Neural cell (in vitro differentiated cells): ENCODE measurements around the gene ETV3. TPM values are rescaled to one million over a fixed set of nuclear protein-coding genes. Genes with fewer than 3 reads are reported as not detected.

ENCODE experiments used
- H2AFZ ChIP-seq: fragments of 200-600, 300-800 bp; sonication (generic), shearing (Covaris generic); 2 replicates; pipeline ENCODE4 v1.6.0; 2014; ENCODE audit warnings: low read depth, mild to moderate bottlenecking, antibody characterized with exemption, low read length, moderate library complexity
- H3F3A ChIP-seq: fragments of 200-600 bp; shearing (Covaris generic); 2 replicates; pipeline ENCODE4 v1.6.1; 2016; ENCODE audit warnings: mild to moderate bottlenecking, moderate library complexity, mixed read lengths, antibody characterized with exemption, low read length; ENCODE audit not compliant: insufficient read depth, poor library complexity, severe bottlenecking
- H3K27ac ChIP-seq: fragments of 200-600, 300-800 bp; sonication (generic), shearing (Covaris generic); 2 replicates; pipeline ENCODE4 v1.5.1; 2014; ENCODE audit warnings: mild to moderate bottlenecking, low read length, moderate library complexity
- H3K27me3 ChIP-seq: fragments of 300-800, 200-600 bp; sonication (generic), shearing (Covaris generic); 2 replicates; pipeline ENCODE4 v1.6.0; 2014; ENCODE audit warnings: mild to moderate bottlenecking, low read depth, low read length, moderate library complexity; ENCODE audit not compliant: insufficient read depth
- H3K36me3 ChIP-seq: fragments of 300-800, 200-600 bp; sonication (generic), shearing (Covaris generic); 2 replicates; pipeline ENCODE4 v1.5.1; 2014; ENCODE audit warnings: mild to moderate bottlenecking, antibody characterized with exemption, low read length, moderate library complexity; ENCODE audit not compliant: insufficient read depth
- H3K4me2 ChIP-seq: fragments of 300-800, 200-600 bp; sonication (generic), shearing (Covaris generic); 2 replicates; pipeline ENCODE4 v1.6.0; 2014; ENCODE audit warnings: mild to moderate bottlenecking, low read length
- H3K4me3 ChIP-seq: fragments of 300-800, 200-600 bp; sonication (generic), shearing (Covaris generic); 2 replicates; pipeline ENCODE4 v1.5.1; 2014; ENCODE audit warnings: mild to moderate bottlenecking, low read length, moderate library complexity
- H3K79me2 ChIP-seq: fragments of 200-600 bp; shearing (Covaris generic); replicated peaks from 2 replicates; pipeline ENCODE4 v1.6.0; 2014; ENCODE audit warnings: mild to moderate bottlenecking, low read length, moderate library complexity; ENCODE audit not compliant: insufficient read depth
- H3K9ac ChIP-seq: fragments of 300-800, 200-600 bp; sonication (generic), shearing (Covaris generic); 2 replicates; pipeline ENCODE4 v1.6.1; 2016; ENCODE audit warnings: mild to moderate bottlenecking, low read length, mixed read lengths
- H3K9me2 ChIP-seq: fragments of 200-600 bp; shearing (Covaris generic); 2 replicates; pipeline ENCODE4 v1.6.1; 2016; ENCODE audit warnings: mild to moderate bottlenecking, low read length, mixed read lengths; ENCODE audit not compliant: insufficient read depth
- H3K9me3 ChIP-seq: fragments of 200-600, 300-800 bp; sonication (generic), shearing (Covaris generic); 2 replicates; pipeline ENCODE4 v1.6.1; 2016; ENCODE audit warnings: mild to moderate bottlenecking, mixed run types, low read length, moderate library complexity, mixed read lengths
- H4K20me1 ChIP-seq: fragments of 200-600 bp; shearing (Covaris generic); 2 replicates; pipeline ENCODE4 v1.6.1; 2016; ENCODE audit warnings: mild to moderate bottlenecking, mixed run types; ENCODE audit not compliant: insufficient read depth
- EP300 ChIP-seq: fragments of 450-650 bp; conservative IDR thresholded peaks from 2 replicates; pipeline ENCODE4 v1.6.1; 2014; ENCODE audit warnings: antibody characterized with exemption, mild to moderate bottlenecking, moderate library complexity; ENCODE audit not compliant: poor library complexity, severe bottlenecking
- EZH2 ChIP-seq: fragments of 200-600, 300-800 bp; shearing (Covaris generic), sonication (generic); IDR thresholded peaks from 2 replicates; pipeline ENCODE4 v1.6.1; 2014; ENCODE audit warnings: antibody characterized with exemption, low read length, borderline replicate concordance, mild to moderate bottlenecking; ENCODE audit not compliant: insufficient read depth, poor library complexity, severe bottlenecking
- MXI1 ChIP-seq: fragments of 450-650 bp; conservative IDR thresholded peaks from 2 replicates; pipeline ENCODE4 v1.6.1; 2014; ENCODE audit warnings: antibody characterized with exemption, mild to moderate bottlenecking; ENCODE audit not compliant: poor library complexity, severe bottlenecking
- POLR2AphosphoS5 ChIP-seq: IDR thresholded peaks from 2 replicates; pipeline ENCODE4 v1.6.1; 2012
- RAD21 ChIP-seq: fragments of 450-650 bp; conservative IDR thresholded peaks from 2 replicates; pipeline ENCODE4 v1.6.1; 2014; ENCODE audit warnings: antibody characterized with exemption, mild to moderate bottlenecking, moderate library complexity
- REST ChIP-seq: IDR thresholded peaks from 2 replicates; pipeline ENCODE4 v1.6.1; 2012; ENCODE audit warnings: borderline replicate concordance
- SMC3 ChIP-seq: fragments of 450-650 bp; conservative IDR thresholded peaks from 2 replicates; pipeline ENCODE4 v1.6.1; 2014; ENCODE audit warnings: antibody characterized with exemption, mild to moderate bottlenecking, moderate library complexity; ENCODE audit not compliant: poor library complexity
- TAF1 ChIP-seq: IDR thresholded peaks from 2 replicates; pipeline ENCODE4 v1.6.1; 2012; ENCODE audit warnings: low read depth
- polyA plus RNA-seq: library from polyadenylated mRNA; depleted of rRNA; stranded (reverse); fragments of >200 nt; gene quantifications from 2 replicates; pipeline ENCODE4 v1.2.3, GENCODE V29; 2014
- TF ChIP-seq, protein P1 (sequence below): fragments of 450-650 bp; IDR thresholded peaks from 2 replicates; pipeline ENCODE4 v1.5.1; 2014; ENCODE audit warnings: antibody characterized with exemption, mild to moderate bottlenecking, moderate library complexity; ENCODE audit not compliant: poor library complexity, severe bottlenecking

The ETV3 gene
- polyA plus RNA-seq, 1 donor from 2014 or later = 9.9 TPM

DNA sequence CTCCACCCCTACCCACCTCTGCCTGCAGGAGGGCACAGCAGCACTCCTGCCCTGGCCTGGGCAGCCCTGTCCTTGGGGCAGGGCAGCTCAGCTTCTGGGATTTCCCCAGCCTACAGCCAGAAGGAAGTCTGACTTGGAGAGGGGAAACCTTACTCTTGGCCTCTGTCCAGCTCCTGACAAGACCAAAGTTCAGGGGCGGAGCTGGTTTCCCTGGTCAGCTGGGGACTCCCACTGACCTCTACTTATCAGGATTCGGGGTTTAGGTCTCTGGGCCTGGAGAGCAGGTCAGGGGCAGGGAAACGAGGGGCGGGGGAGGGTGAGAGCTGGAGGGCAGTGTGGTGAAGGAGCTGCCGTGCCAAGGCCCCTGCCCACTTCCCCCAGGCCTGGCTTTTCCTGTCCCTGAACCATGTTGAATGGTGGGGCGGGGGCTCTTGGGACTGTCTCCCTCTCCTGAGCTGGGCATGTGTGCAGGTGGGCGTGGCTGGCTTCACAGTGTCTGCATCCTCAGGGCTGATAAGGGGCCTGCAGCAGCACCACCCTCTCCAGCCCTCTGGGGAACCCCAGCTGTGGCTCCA lies 16.8 kb upstream of the ETV3 start:
- H3K27ac ChIP-seq = no peak overlapping the region
- no peaks in the 10 kb centered on the region for H3K36me3 ChIP-seq
- no peaks in the 10 kb centered on the region for H3K9me3 ChIP-seq
- no peaks in the 10 kb centered on the region for H3K27me3 ChIP-seq
- no peaks in the 10 kb centered on the region for H3F3A ChIP-seq
- no peak overlapping the region for H3K9ac ChIP-seq
- no peak overlapping the region for H3K4me2 ChIP-seq
- no peaks in the 10 kb centered on the region for H4K20me1 ChIP-seq
- no peaks in the 10 kb centered on the region for H3K79me2 ChIP-seq
- H3K4me3 ChIP-seq = no peak overlapping the region
- no peaks in the 10 kb centered on the region for H3K9me2 ChIP-seq
- no peak overlapping the region for H2AFZ ChIP-seq
- TF ChIP-seq MXI1 (no peak), TAF1 (no peak), EZH2 (no peak), EP300 (no peak)

DNA sequence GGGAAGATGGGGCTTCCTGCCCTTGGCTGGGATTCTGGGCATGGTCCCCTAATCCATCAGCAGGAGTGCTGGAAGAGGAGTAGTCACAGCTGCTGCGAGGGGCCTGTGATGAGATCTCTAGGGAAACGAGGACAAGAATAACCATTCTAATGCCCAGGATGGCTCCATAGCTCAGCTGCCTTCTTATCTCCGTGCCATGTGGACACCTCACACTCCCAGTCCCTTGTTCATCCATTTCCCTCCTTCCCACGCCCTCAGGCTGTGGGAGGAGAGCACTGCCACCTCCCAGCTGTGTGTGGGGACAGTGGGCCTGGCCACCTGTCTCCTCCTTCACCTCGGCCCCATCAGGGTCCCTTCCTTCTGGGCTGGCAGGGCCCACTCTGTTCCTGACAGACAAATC lies 16.1 kb upstream of the ETV3 start:
- Histone ChIP-seq H3F3A (no peaks in the 10 kb centered on the region), H3K27ac (no peak overlapping the region), H2AFZ (no peak overlapping the region), H3K4me2 (no peak overlapping the region), H3K79me2 (no peaks in the 10 kb centered on the region), H3K9ac (no peak overlapping the region), H4K20me1 (no peaks in the 10 kb centered on the region), H3K9me3 (no peaks in the 10 kb centered on the region), H3K27me3 (no peaks in the 10 kb centered on the region), H3K9me2 (no peaks in the 10 kb centered on the region), H3K36me3 (no peaks in the 10 kb centered on the region), H3K4me3 (no peak overlapping the region)
- TF ChIP-seq EZH2 (no peak), RAD21 (no peak), SMC3 (no peak), EP300 (no peak), POLR2AphosphoS5 (no peak), TAF1 (no peak), REST (no peak), MXI1 (no peak)
- TF ChIP-seq, protein P1, sequence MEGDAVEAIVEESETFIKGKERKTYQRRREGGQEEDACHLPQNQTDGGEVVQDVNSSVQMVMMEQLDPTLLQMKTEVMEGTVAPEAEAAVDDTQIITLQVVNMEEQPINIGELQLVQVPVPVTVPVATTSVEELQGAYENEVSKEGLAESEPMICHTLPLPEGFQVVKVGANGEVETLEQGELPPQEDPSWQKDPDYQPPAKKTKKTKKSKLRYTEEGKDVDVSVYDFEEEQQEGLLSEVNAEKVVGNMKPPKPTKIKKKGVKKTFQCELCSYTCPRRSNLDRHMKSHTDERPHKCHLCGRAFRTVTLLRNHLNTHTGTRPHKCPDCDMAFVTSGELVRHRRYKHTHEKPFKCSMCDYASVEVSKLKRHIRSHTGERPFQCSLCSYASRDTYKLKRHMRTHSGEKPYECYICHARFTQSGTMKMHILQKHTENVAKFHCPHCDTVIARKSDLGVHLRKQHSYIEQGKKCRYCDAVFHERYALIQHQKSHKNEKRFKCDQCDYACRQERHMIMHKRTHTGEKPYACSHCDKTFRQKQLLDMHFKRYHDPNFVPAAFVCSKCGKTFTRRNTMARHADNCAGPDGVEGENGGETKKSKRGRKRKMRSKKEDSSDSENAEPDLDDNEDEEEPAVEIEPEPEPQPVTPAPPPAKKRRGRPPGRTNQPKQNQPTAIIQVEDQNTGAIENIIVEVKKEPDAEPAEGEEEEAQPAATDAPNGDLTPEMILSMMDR = no peak
